SK-N-MC (cell line): ENCODE measurements around the gene KRTAP20-3.

Experiments used
- EZH2 ChIP-seq: fragments of 200-600 bp; sonication (generic); IDR thresholded peaks from one replicate; pipeline ENCODE4 v1.6.1; 2017; ENCODE audit warnings: antibody characterized with exemption
- FOXP2 ChIP-seq: optimal IDR thresholded peaks from 2 replicates; pipeline ENCODE3; 2011; ENCODE audit warnings: mild to moderate bottlenecking, moderate library complexity; ENCODE audit not compliant: insufficient read depth; ENCODE audit errors: extremely low read length, control extremely low read depth
- POLR2AphosphoS5 ChIP-seq: IDR thresholded peaks from 2 replicates; pipeline ENCODE4 v1.6.1; 2012; ENCODE audit warnings: mild to moderate bottlenecking, low read depth, low read length, borderline replicate concordance

DNA sequence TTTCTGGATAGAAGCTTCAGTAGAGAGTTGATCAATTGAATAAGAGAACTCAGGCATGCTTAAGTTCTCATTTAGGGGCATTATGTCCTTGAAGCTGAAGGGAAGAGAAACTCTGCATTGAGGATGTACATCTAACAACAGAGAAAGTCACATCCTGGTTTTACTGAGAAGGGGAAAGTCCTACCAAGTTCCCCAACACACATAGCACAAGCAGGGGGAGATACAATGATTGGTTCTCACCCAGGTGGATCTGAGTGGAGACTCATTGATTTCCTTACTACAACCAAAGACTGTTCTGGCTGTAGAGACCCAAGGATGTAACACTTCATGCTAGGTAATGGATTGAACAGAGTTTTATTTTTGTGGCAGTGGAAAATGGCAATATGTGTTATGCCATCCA is 27.5 kb upstream of the KRTAP20-3 start:
- TF ChIP-seq POLR2AphosphoS5 (no peak), EZH2 (no peak), FOXP2 (no peak)
